Tibial artery (tissue), 4 donors: Measurements from ENCODE around the gene JPT1.
A peak's percentile ranks its signal among the peaks of the same experiment; 100 is the strongest.

Experiments
- DNase-seq, 2 donors: peaks; one replicate each; pipeline ENCODE4 v3.0.0-alpha.2; 2019
- H3K27ac ChIP-seq, 2 donors: fragments of 200-600 bp; sonication (generic) in 1 of 2; 1 replicate in 1 of 2; 2 replicates in 1 of 2; pipeline ENCODE4 v1.5.1; 2018 to 2019; ENCODE audit warnings: mild to moderate bottlenecking in 1 of 2
- H3K27me3 ChIP-seq, 2 donors: fragments of 200-600 bp; sonication (generic) in 1 of 2; one replicate each; pipeline versions ENCODE4 v1.5.1 to v1.6.0; 2016 to 2019
- H3K36me3 ChIP-seq, 3 donors: fragments of 200-600 bp; sonication (generic) in 2 of 3; one replicate each; pipeline ENCODE4 v1.5.1; 2016 to 2019; ENCODE audit warnings: mild to moderate bottlenecking in 2 of 3
- H3K4me1 ChIP-seq, 4 donors: fragments of 200-600 bp; sonication (generic) in 2 of 4; 1 replicate in 3 of 4; 2 replicates in 1 of 4; pipeline ENCODE4 v1.5.1; 2016 to 2019
- H3K4me3 ChIP-seq, 2 donors: fragments of 200-600 bp; sonication (generic) in 1 of 2; 1 replicate in 1 of 2; 2 replicates in 1 of 2; pipeline ENCODE4 v1.5.1; 2018 to 2019; ENCODE audit warnings: mild to moderate bottlenecking in 2 of 2
- H3K9me3 ChIP-seq, 3 donors: fragments of 200-600 bp; sonication (generic) in 1 of 3; one replicate each; pipeline ENCODE4 v1.5.1; 2016 to 2019
- CTCF ChIP-seq, 2 experiments: fragments of 200-600 bp in 1 of 2; fragments of 450-650 bp in 1 of 2; IDR thresholded peaks; one replicate each; pipeline ENCODE4 v1.5.1; 2017 to 2019; ENCODE audit warnings: antibody characterized with exemption in 2 of 2, mild to moderate bottlenecking in 1 of 2, moderate library complexity in 1 of 2
- intact Hi-C: fragments of 100-400 bp; cut with DNase I; formaldehyde crosslinking; loops from one replicate; pipeline ENCODE4 v1.15.0; 2023; ENCODE audit warnings: low total_unique reads

The JPT1 gene

DNA sequence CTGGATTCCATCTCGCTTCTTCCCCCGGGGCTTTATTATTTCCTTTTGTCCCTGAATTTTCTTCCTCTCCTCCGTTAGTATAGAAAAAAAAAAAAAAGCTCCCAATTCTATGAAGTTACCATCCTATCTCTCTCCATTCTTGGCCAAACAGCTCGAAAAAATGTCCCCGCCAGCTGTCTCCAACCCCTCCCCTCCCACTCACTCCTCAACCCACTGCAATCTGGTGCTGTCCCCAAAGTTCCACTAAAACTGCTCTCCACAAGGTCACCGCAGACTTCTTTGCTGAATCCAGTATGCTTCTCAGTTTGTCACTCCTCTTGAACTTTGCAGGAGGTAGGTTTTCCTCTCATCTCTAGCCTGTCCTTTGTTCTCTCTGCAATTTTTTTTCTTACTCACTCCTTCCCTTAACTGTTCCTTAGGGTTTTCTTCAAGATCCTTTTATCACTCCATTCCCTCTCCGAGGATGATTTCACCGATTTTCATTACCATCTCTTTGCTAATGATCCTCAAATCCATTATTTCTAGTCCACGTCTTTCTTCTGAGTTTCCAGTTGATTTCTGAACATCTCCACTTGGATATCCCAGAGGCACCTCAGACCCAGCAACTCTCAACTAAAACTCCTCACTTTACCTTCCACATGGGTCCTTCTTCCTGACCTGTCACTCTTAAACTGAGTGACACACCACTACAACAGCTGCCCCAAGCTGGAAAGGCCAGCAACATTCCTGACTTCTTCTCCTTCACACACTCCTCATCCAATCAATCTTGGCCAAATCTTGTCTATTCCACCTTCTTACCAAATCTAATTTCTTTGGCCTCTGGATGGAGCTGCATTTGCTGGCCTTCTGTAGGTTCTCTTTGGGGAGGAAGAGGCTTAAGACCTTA lies 29.9 kb upstream of the JPT1 start:
- Histone ChIP-seq H3K36me3 (peaks cover 5 to 10% (median 6%) of the 10 kb centered on the region in 3 donors), H3K27ac (peak overlapping the region in 1 of 2 donors; percentile 99), H3K4me1 (peaks cover 0 to 26% (median 19%) of the 10 kb centered on the region in 4 donors), H3K4me3 (no peak overlapping the region), H3K9me3 (no peaks in the 10 kb centered on the region), H3K27me3 (no peaks in the 10 kb centered on the region)
- intact Hi-C loops, result loop anchor here (2.0 kb wide), 1 partner anchor 21 kb away; the partner anchor contains the start of gene NUP85
- TF ChIP-seq CTCF (IDR thresholded peaks at IDR 0.05), result no peak
- DNase-seq, result no peak

- Histone ChIP-seq H3K4me1 (peaks cover 0 to 33% (median 19%) of the 10 kb centered on the region in 4 donors), H3K4me3 (peak within 1 kb of the TSS; percentile 99 to 100), H3K27ac (peak within 1 kb of the TSS; percentile 98 to 99), H3K36me3 (peaks cover 6 to 23% (median 15%) of the 10 kb centered on the region in 3 donors), H3K9me3 (no peaks in the 10 kb centered on the region), H3K27me3 (no peaks in the 10 kb centered on the region)
- peak; percentile 42 to 54 for TF ChIP-seq CTCF (IDR thresholded peaks at IDR 0.05)
- DNase-seq, result peak; percentile 92 to 97
- intact Hi-C loops, result loop anchor here (2.0 kb wide), 1 partner anchor 22 kb away; the partner anchor contains the start of gene NUP85
These were observed 28.5 kb upstream of the JPT1 start, which contains the start of gene SUMO2 for GRCh38 chr17:75182569-75183436. SUMO2 (minus strand) TSS chr17:75182959; CDS start chr17:75182834, 125 bp downstream.

DNA sequence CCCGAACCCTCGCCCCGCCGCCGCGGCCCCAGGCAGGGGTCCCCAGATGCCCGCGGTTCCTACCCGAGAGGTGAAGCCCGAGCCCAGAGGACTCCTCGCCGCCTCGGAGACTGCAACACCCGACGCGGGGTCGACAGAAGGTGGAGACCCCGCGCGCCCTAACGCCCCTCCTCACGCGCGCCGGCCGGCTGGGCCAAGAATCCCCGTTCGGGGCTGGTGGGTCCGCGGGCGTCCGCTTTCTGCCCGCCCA lies 27.9 kb upstream of the JPT1 start:
- peak overlapping the region; percentile 99 to 100 for H3K4me3 ChIP-seq

GRCh38 chr17:75181608-75182318 lies 27.5 kb upstream of the JPT1 start:
- intact Hi-C loops, result loop anchor here (2.0 kb wide), 1 partner anchor 23 kb away; the partner anchor contains the start of gene NUP85
- peak; percentile 23 to 67 for DNase-seq
- peaks cover 0 to 33% (median 19%) of the 10 kb centered on the region in 4 donors for H3K4me1 ChIP-seq
- peaks cover 6 to 33% (median 16%) of the 10 kb centered on the region in 3 donors for H3K36me3 ChIP-seq
- no peaks in the 10 kb centered on the region for H3K27me3 ChIP-seq
- peak overlapping the region; percentile 99 to 100 for H3K4me3 ChIP-seq
- no peaks in the 10 kb centered on the region for H3K9me3 ChIP-seq
- TF ChIP-seq CTCF (IDR thresholded peaks at IDR 0.05), result no peak
- peak overlapping the region; percentile 98 to 99 for H3K27ac ChIP-seq

More for the DNA sequence above, 27.9 kb upstream of the JPT1 start:
- intact Hi-C loops, result loop anchor here (2.0 kb wide), 1 partner anchor 23 kb away; the partner anchor contains the start of gene NUP85
- TF ChIP-seq CTCF (IDR thresholded peaks at IDR 0.05), result no peak
- Histone ChIP-seq H3K27me3 (no peaks in the 10 kb centered on the region), H3K9me3 (no peaks in the 10 kb centered on the region), H3K27ac (peak overlapping the region; percentile 98 to 99), H3K4me1 (peaks cover 0 to 33% (median 19%) of the 10 kb centered on the region in 4 donors), H3K36me3 (peaks cover 6 to 28% (median 15%) of the 10 kb centered on the region in 3 donors)
- no peak for DNase-seq

GRCh38 chr17:75181110-75181509 lies 26.8 kb upstream of the JPT1 start:
- H3K27me3 ChIP-seq, result no peaks in the 10 kb centered on the region
- TF ChIP-seq CTCF (IDR thresholded peaks at IDR 0.05), result no peak
- intact Hi-C loops, result no loop called here
- DNase-seq, result no peak
- H3K9me3 ChIP-seq, result no peaks in the 10 kb centered on the region
- H3K36me3 ChIP-seq, result peaks cover 6 to 39% (median 23%) of the 10 kb centered on the region in 3 donors
- H3K4me3 ChIP-seq, result peak overlapping the region; percentile 99 to 100
- peak overlapping the region; percentile 98 to 99 for H3K27ac ChIP-seq
- H3K4me1 ChIP-seq, result peaks cover 0 to 33% (median 19%) of the 10 kb centered on the region in 4 donors
